ENCODE measurements around the gene ADAMTSL2. TPM values are rescaled to one million over a fixed set of nuclear protein-coding genes. Genes with fewer than 3 reads are reported as not detected.
A peak's percentile ranks its signal among the peaks of the same experiment; 100 is the strongest.

ADAMTSL2 gene
- 1.0 and 3.8 TPM in 2 replicates for total RNA-seq (2016; rRNA removed; fragmentation: Illumina TruSeq; extraction: Trizol)
- 0.35 and 0.61 TPM in 2 replicates for total RNA-seq (2016; cell fraction: cytosol; rRNA removed; fragmentation: Illumina TruSeq; extraction: Trizol; ENCODE audit: low read depth)
- 0.86 and 3.7 TPM in 2 replicates for total RNA-seq (2016; cell fraction: insoluble cytoplasmic fraction; rRNA removed; fragmentation: Illumina TruSeq; extraction: Trizol)
- 0.99 and 1.1 TPM in 2 replicates for total RNA-seq (2016; cell fraction: membrane; rRNA removed; fragmentation: Illumina TruSeq; extraction: Trizol)
- 3.9 and 4.8 TPM in 2 replicates for total RNA-seq (2016; cell fraction: nucleus; rRNA removed; fragmentation: Illumina TruSeq; extraction: Trizol)
- polyA plus RNA-seq (2011; rRNA removed), result 1.8 and 1.9 TPM in 2 replicates
- 1.2 and 1.7 TPM in 2 replicates for polyA plus RNA-seq (2011; cell fraction: cytosol; rRNA removed)
- 4.8 and 6.6 TPM in 2 replicates for polyA plus RNA-seq (2011; cell fraction: nucleus; rRNA removed)
- 0.43 and 1.1 TPM in 2 replicates for polyA plus RNA-seq (2012)
- 0.33 and 0.43 TPM in 2 replicates for polyA plus RNA-seq (2016; cell fraction: cytosol; fragmentation: Illumina TruSeq; extraction: Trizol; ENCODE audit: low read depth)
- polyA plus RNA-seq (2016; cell fraction: insoluble cytoplasmic fraction; fragmentation: Illumina TruSeq; extraction: Trizol; ENCODE audit: low read depth), result 0.77 and 1.1 TPM in 2 replicates
- 0.61 and 0.78 TPM in 2 replicates for polyA plus RNA-seq (2016; cell fraction: membrane; fragmentation: Illumina TruSeq; extraction: Trizol; ENCODE audit: low read depth)
- polyA plus RNA-seq (2016; cell fraction: nucleus; fragmentation: Illumina TruSeq; extraction: Trizol; ENCODE audit: insufficient read depth, low read depth), result 6.6 and 7.1 TPM in 2 replicates
- polyA minus RNA-seq (2011; rRNA and poly(A)+ RNA removed; ENCODE audit: low replicate concordance), result 4.1 TPM in 1 of 2 replicates, not detected in the other
- 0.70 and 1.3 TPM in 2 replicates for polyA minus RNA-seq (2011; cell fraction: cytosol; rRNA and poly(A)+ RNA removed)
- polyA minus RNA-seq (2011; cell fraction: nucleus; rRNA and poly(A)+ RNA removed), result 0.87 and 1.2 TPM in 2 replicates
- Bru-seq, nascent RNA, result percentile 30 among the genes with signal in this experiment
- percentile 34 among the genes with signal in this experiment for BruChase-seq, experiment 1, labeled RNA remaining after a 6-hour chase
- percentile 35 among the genes with signal in this experiment for BruChase-seq, experiment 2, labeled RNA remaining after a 2-hour chase
- long read RNA-seq, experiment 1, partial matches to known transcripts, result 2 of 2 reads
- long read RNA-seq, experiment 1, other reads (novel, unspliced or antisense), result 0 of 2 reads
- long read RNA-seq, experiment 2, partial matches to known transcripts, result 2 of 8 reads
- long read RNA-seq, experiment 2, other reads (novel, unspliced or antisense), result 6 of 8 reads

- Histone ChIP-seq H2AFZ (ENCODE audit: low read length) (no peak within 1 kb of the TSS), H3K79me2 (ENCODE audit: insufficient read depth, low read length) (no peaks in the 10 kb centered on the region), H3K9ac (ENCODE audit: insufficient read depth, low read depth, low read length) (peak within 1 kb of the TSS; percentile 46), H4K20me1 (ENCODE audit: insufficient read depth, low read length) (0 out of 2 replicates have a peak, but pooled peaks cover 2% of the 10 kb centered on the region), H3K27me3 (ENCODE audit: control insufficient read depth in 1 of 2, insufficient read depth in 2 of 2, low read length in 2 of 2) (peaks cover 8 to 27% of the 10 kb centered on the region in 2 experiments; a peak in 4 of 5 replicates), H3K4me1 (ENCODE audit: insufficient read depth, low read length) (peaks cover 38% of the 10 kb centered on the region), H3K4me3 (replicated peaks in 1 of 3; ENCODE audit: insufficient read depth in 1 of 3, low read depth in 2 of 3, low read length in 3 of 3) (peak within 1 kb of the TSS; percentile 48 to 72 (median 57); a peak in 5 of 6 replicates), H3K4me2 (ENCODE audit: low read depth, low read length) (peak within 1 kb of the TSS; percentile 98), H3K36me3 (replicated peaks in 1 of 2; ENCODE audit: control insufficient read depth in 1 of 2, insufficient read depth in 2 of 2, low read length in 2 of 2) (no peaks in the 10 kb centered on the region), H3K9me3 (ENCODE audit: low read length) (no peaks in the 10 kb centered on the region), H3K27ac (ENCODE audit: extremely low read length, insufficient read depth, low read length) (no peak within 1 kb of the TSS)
- no TSS peak for BruUV-seq (replicated peaks)
- FAIRE-seq (no peak), DNase-seq (ENCODE audit: low spot score) (peak; percentile 73), ATAC-seq (peak; percentile 73)
- ChIA-PET POLR2A (interaction anchor here (0.6 to 2.1 kb wide), 6 partner anchors 12 to 204 kb away, joined by 3 to 19 read pairs (median 4); partner anchors contain the start of genes CACFD1 and SARDH), CTCF (ENCODE audit: low intra/inter-chr PET ratio, low total read pairs) (interaction anchor here (2.9 kb wide), 1 partner anchor 192 kb away, joined by 19 read pairs; no protein-coding TSS in a partner anchor)
- WGBS (ENCODE audit: low lambda C conversion rate), result 2% methylated on average over 13 of the region's 70 CpGs
- in situ Hi-C loops (cut with HindIII; ENCODE audit: extremely low pct_ligation_motif_present, low pct_unique_long_range_greater_than_20kb), result loop anchor here (25.0 kb wide), 1 partner anchor 203 kb away; the partner anchor contains the start of gene SARDH
- intact Hi-C loops (cut with micrococcal nuclease; ENCODE audit: unreplicated experiment), result loop anchor here (2.0 kb wide), 1 partner anchor 180 kb away; no protein-coding TSS in a partner anchor
- TF ChIP-seq TCF12 (IDR thresholded peaks at IDR 0.05), result no peak
- no peak for TF ChIP-seq TCF12 (CRISPR knock-in tag; IDR thresholded peaks at IDR 0.05)
- TF ChIP-seq ZBTB7A (CRISPR knock-in tag; IDR thresholded peaks at IDR 0.05), result no peak
- TF ChIP-seq RELA (CRISPR knock-in tag; IDR thresholded peaks at IDR 0.05), result no peak
- TF ChIP-seq TCF7 (IDR thresholded peaks at IDR 0.05; ENCODE audit: low read depth), result peak; percentile 73; the same call in 1 of the 2 replicates
- no peak for TF ChIP-seq NR0B2 (CRISPR knock-in tag; IDR thresholded peaks at IDR 0.05)
- no peak for TF ChIP-seq SRY (CRISPR knock-in tag; IDR thresholded peaks at IDR 0.05)
- TF ChIP-seq MED1 (CRISPR knock-in tag; IDR thresholded peaks at IDR 0.05), result no peak
- TF ChIP-seq NFE2L1 (CRISPR knock-in tag; IDR thresholded peaks at IDR 0.05; ENCODE audit: borderline replicate concordance), result no peak
- TF ChIP-seq RERE (CRISPR knock-in tag; IDR thresholded peaks at IDR 0.05; ENCODE audit: low read depth), result no peak
- TF ChIP-seq ERF (CRISPR knock-in tag; IDR thresholded peaks at IDR 0.05), result no peak
- TF ChIP-seq SMAD1 (CRISPR knock-in tag; IDR thresholded peaks at IDR 0.05; ENCODE audit: borderline replicate concordance, low read depth), result no peak
Observed at GRCh38 chr9:133534346-133535291, at the start of gene ADAMTSL2. ADAMTSL2 (plus strand) TSS chr9:133534704; CDS start chr9:133536713, 2,009 bp downstream.
